Left hindlimb (tissue), 1 donor: ENCODE results near the gene SALL4.
"Not testable (repeated sequence)": the region's sequence is repeated elsewhere in the genome, so short reads cannot be mapped to it uniquely, and the experiment has no call there.

Experiments
- DNase-seq: peaks from one replicate; pipeline ENCODE4 v3.0.0-alpha.2; 2018

SALL4 gene

GRCh38 chr20:51763965-51764602, 38.2 kb downstream of the SALL4 start:
- no peak for DNase-seq

- DNase-seq, result no peak
Observed at GRCh38 chr20:51760905-51761546, 41.3 kb downstream of the SALL4 start.

- DNase-seq, result no peak
Observed at GRCh38 chr20:51759769-51760510, 42.4 kb downstream of the SALL4 start.

DNA sequence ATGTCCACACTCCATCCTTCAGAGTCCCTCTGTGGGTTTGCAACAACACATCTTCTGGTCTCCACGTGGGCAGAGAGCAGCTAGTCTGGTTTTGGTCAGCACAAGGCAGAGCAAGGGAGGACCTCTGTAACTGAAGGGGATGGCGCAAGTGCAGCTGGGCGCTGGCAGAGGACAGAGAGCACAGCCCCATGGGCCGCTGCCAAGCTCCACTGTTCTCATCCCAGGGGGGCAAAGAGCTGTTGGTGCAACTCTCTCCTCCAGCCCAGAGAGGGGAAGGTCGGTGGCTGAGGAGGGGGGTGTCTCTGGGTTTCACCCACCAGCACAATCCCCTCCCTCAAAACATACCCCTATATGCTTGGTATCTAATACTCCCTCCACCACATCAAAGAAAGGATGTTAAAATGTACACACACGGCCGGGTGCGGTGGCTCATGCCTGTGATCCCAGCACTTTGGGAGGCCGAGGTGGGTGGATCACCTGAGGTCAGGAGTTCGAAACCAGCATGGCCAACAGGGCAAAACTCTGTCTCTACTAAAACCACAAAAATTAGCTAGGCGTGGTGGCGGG, 43.3 kb downstream of the SALL4 start:
- no peak for DNase-seq

GRCh38 chr20:51757226-51757625, 45.1 kb downstream of the SALL4 start:
- DNase-seq, result no peak

DNA sequence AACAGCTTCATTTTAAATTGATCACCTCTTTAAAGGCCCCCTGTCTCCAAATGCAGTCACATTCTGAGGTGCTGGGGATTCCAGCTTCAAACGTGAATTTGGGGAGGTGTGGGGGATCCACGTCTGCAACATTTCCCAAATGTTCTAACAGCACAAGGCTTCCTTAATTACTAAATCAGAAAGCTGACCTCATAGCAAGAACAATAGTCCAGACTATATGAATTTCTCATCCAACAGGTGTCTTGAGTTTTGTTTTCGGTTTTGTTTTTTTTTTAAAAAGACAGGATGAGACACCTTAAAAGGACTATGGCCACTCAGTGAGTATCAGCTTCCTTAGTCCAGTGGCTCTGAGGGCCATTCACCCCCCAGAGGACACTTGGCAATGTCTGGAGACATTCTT, 45.7 kb downstream of the SALL4 start:
- no peak for DNase-seq

- DNase-seq, result not testable (repeated sequence)
Observed at GRCh38 chr20:51753220-51753619, 49.1 kb downstream of the SALL4 start.

GRCh38 chr20:51752343-51752951, 49.9 kb downstream of the SALL4 start:
- DNase-seq, result no peak

DNA sequence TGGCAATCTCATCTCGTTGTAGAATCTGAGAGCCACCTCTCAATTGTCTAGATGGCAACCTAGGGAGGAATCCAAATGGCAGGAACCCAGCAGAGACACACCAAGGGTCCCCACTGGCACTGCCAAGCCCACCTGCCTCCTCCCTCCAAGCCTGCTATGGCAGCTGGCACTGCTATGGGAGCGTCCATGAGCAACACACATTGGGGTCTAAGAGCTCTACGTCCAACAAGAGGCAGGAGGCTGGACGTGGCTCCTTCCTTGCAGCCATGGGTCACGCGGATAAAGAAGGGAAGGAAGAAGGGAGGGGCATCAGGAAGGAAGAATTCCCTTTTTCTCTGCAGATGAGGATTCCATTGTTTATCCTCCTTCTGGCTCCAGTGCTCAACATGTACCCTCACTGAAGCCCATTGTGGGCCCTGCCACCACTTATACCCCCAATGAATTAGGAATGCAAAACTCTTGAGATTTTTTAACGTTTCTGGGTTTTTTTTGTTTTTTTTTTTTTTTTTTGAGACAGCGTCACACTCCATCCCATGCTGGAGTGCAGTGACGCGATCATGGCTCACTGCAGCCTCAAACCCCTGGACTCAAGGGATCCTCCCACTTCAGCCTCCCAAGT, 51.4 kb downstream of the SALL4 start:
- no peak for DNase-seq

- DNase-seq, result no peak
Observed at GRCh38 chr20:51750037-51750769, 52.1 kb downstream of the SALL4 start.

DNA sequence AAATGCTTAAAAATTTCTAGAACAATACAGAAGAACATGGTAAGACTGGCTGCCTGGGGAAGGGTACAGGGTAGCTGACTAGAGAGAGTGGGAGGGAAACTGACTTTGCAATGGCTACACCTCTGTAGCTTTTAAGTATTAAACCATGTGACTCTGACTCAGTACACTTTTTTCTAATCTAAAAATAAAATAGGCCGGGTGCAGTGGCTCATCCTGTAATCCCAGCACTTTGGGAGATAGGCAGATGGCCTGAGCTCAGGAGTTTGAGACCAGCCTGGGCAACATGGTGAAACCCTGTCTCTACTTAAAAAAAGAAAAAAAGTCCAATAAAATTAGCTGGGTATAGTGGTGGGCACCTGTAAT, 52.7 kb downstream of the SALL4 start:
- no peak for DNase-seq

- DNase-seq, result no peak
Observed at GRCh38 chr20:51747182-51747911, 55.0 kb downstream of the SALL4 start.

DNA sequence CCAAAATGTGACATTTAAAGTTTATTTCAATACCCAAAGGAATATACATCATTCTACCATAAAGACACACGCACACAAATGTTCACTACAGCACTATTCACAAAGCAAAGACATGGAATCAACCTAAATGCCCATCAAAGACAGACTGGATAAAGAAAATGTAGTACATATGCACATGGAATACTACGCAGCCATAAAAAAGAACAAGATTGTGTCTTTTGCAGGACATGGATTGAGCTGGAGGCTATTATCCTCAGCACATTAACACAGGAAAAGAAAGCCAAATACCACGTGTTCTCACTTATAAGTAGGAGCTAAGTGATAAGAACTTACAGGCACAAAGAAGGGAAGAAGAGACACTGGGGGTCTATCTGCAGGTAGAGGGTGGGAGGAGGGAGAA, 56.5 kb downstream of the SALL4 start:
- no peak for DNase-seq

DNA sequence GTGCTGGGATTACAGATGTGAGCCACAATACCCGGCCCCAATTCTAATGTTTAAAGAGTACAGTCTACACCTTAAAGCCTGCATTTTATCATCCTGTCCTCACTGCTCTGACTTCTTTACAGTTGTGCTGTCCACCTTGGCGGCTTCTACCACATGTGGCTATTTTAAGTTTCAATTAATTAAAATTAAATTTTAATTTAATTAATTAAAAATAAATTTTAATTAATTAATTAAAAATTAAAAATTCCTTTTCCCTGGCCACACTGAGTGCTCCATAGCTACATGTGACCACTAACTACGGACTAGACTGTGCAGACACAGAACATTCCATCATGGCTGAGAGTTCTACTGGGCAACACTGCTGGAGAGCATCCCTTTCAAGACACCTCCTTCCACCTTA, 61.5 kb downstream of the SALL4 start:
- no peak for DNase-seq

GRCh38 chr20:51740308-51740707, 62.0 kb downstream of the SALL4 start:
- not testable (repeated sequence) for DNase-seq

DNA sequence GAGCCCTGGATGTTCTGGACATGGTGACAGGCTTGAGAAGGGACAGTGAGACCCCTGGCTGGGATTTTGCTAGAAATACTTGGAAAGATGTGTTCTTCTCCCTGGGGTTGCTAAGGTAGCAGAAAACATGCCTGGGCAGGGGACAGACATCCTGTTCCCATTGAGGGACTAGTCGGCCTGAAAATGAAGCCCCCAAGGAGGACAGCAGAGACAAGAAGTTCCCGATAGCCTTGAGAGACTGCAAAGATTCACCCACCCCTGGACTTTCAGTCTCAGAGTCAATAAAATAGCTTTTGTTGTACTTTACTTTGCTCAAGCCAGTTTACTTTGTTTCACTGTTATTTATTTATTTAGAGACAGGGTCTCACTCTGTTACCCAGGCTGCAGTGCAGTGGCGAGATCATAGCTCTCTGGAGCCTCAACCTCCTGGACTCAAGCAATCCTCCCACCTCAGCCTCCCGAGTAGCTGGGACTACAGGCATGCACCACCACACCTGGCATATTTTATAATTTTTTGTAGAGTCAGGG, 62.5 kb downstream of the SALL4 start:
- DNase-seq, result no peak

DNA sequence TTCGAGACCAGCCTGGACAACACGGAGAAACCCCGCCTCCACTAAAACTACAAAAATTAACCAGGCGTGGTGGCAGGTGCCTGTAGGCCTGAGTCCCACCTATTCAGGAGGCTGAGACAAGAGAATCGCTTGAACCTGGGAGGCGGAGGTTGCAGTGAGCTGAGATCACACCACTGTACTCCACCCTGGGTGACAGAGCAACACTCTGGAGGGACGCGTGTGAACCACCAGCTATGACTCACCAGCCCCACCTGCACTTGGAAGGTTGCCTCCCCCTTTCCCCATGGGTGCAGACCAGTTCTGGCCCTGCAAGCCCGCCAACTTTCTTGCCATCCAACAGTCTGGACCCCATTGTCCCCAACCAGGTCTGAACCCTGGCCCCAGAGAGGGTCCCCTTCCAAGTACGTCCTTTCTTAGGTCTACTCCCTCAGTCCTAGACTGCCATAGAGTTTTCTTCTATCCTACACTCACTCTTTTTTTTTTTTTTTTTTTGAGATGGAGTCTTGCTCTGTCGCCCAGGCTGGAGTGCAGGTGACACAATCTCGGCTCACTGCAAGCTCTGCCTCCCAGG, 63.4 kb downstream of the SALL4 start:
- no peak for DNase-seq

DNA sequence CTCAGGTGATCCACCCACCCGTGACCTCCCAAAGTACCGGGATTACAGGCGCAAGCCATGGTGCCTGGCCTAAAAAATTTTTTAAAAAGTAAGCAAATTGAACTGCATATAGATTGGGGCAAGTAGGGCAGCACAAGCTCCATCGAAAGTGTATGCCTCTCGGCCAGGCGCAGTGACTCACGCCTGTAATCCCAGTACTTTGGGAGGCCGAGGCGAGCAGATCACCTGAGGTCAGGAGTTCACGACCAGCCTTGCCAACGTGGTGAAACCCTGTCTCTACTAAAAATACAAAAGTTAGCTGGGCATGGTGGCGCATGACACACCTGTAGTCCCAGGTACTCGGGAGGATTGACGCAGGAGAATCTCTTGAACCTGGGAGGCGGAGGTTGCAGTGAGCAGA, 64.1 kb downstream of the SALL4 start:
- DNase-seq, result not testable (repeated sequence)

DNA sequence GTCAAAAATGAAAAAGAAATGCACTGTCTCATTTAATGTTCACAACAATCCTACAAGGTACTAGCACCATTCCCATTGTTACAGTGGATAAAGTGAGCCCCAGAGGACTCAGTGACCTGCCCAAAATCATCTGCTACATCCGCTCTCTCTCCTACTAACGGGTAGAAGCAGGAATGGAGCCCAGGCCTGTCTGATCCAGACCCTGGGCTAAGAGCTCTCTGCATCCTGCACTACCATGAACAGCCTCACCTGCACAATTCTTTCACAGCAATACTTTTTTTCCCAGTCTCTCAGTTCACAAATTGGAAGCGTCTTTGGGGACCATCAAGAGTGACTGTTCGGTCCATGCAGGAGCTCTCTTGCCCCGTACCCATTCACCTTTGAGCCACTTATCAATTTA, 65.4 kb downstream of the SALL4 start:
- DNase-seq, result no peak

DNA sequence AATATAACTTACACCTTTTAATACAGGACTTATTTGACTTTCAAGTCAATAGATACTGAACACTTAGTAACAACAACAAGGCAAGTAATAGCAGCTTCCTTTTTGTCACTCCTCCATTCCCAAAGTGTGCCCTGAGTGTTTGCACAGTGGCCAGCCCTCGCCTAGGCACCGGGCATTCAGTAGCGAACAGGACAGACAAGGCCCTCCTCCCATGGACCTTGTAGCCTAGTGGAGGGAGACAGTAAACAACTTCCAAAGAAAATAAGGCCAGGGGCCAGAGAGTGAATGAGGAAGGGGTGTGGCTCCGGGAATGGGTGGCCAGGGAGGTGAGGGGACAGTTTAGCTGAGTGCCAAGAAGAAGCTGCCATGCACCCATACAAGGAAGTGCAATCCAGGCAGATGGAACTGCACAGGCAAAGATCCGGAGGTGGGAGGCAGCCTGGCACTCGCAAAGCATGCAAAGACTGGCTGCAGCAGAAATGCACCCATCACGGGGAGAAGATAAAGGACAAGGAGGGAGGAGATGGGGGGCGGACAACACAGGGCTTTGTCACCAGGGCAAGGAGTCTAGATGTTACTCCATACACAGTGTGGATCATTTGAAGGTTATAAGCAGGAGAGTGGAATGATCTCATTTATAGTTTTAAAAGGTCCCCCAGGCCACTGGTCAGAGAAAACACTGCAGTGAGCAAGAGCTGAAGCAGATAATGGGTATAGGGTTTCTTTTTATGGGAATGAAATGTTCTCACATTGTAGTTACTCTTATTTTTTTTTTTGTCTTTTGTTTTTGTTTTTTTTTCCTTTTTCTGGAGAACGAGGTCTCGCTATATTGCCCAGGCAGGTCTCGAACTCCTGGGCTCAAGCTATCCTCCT, 66.4 kb downstream of the SALL4 start:
- no peak for DNase-seq
